ENCODE data around the gene PUS7. TPM values are rescaled to one million over a fixed set of nuclear protein-coding genes. Genes with fewer than 3 reads are reported as not detected.

Gene PUS7
- total RNA-seq, 1 donor from 2014 or later, result 20.0 TPM

- no peak for TF ChIP-seq CTCF (IDR thresholded peaks at IDR 0.05; ENCODE audit: partially characterized antibody, unreplicated experiment)
- no peak overlapping the region for H3K27ac Mint-ChIP-seq (ENCODE audit: unreplicated experiment)
- H3K9me3 Mint-ChIP-seq (ENCODE audit: unreplicated experiment), result no peaks in the 10 kb centered on the region
- DNase-seq, result no peak
- no peaks in the 10 kb centered on the region for H3K4me1 Mint-ChIP-seq (ENCODE audit: low read depth, unreplicated experiment)
- no peaks in the 10 kb centered on the region for H3K27me3 Mint-ChIP-seq (ENCODE audit: unreplicated experiment)
- H3K4me3 Mint-ChIP-seq (ENCODE audit: unreplicated experiment), result no peak overlapping the region
- H3K36me3 Mint-ChIP-seq (ENCODE audit: unreplicated experiment), result no peaks in the 10 kb centered on the region
Observed at GRCh38 chr7:105473163-105473562, 48.9 kb downstream of the PUS7 start.

- no peaks in the 10 kb centered on the region for H3K27me3 Mint-ChIP-seq (ENCODE audit: unreplicated experiment)
- DNase-seq, result no peak
- no peak overlapping the region for H3K4me3 Mint-ChIP-seq (ENCODE audit: unreplicated experiment)
- no peaks in the 10 kb centered on the region for H3K9me3 Mint-ChIP-seq (ENCODE audit: unreplicated experiment)
- no peak for TF ChIP-seq CTCF (IDR thresholded peaks at IDR 0.05; ENCODE audit: partially characterized antibody, unreplicated experiment)
- H3K4me1 Mint-ChIP-seq (ENCODE audit: low read depth, unreplicated experiment), result no peaks in the 10 kb centered on the region
- no peak overlapping the region for H3K27ac Mint-ChIP-seq (ENCODE audit: unreplicated experiment)
- no peaks in the 10 kb centered on the region for H3K36me3 Mint-ChIP-seq (ENCODE audit: unreplicated experiment)
Observed at GRCh38 chr7:105470846-105471245, 51.2 kb downstream of the PUS7 start.

- Mint-ChIP-seq H3K36me3 (ENCODE audit: unreplicated experiment) (no peaks in the 10 kb centered on the region), H3K4me1 (ENCODE audit: low read depth, unreplicated experiment) (no peaks in the 10 kb centered on the region), H3K27me3 (ENCODE audit: unreplicated experiment) (no peaks in the 10 kb centered on the region), H3K9me3 (ENCODE audit: unreplicated experiment) (no peaks in the 10 kb centered on the region), H3K4me3 (ENCODE audit: unreplicated experiment) (no peak overlapping the region), H3K27ac (ENCODE audit: unreplicated experiment) (no peak overlapping the region)
- TF ChIP-seq CTCF (IDR thresholded peaks at IDR 0.05; ENCODE audit: partially characterized antibody, unreplicated experiment), result no peak
- DNase-seq, result no peak
Observed at GRCh38 chr7:105470090-105470489, 52.0 kb downstream of the PUS7 start.

DNA sequence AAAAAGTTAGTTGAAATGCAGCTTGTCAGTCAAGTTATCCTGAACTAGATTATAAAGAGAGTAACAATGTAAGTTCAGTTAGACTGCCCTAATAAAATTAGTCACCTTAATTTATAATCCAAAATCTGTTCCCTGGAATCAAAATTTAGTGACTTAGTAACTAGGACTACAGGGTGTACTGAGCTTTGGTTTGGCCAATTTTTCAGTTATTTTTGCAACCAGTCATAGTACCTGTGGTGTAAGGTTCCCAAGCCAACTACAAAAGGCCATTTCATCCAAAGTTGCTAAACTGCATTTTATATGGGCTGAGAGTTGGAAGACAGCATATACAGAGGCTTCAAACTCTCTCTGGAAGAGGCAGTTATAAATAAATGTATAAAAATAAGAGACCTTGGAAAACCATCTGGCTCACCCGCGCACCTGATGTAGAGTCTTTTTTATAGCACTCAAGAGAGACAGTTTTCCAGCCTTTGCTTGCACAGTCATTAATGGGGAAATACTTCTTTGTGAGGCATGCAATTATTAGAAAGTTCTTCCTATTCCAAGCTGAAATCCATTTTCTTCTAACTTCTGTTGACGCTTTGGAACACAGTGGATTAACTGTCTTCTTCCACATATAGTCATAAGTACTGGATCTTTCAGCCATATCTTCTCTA, 59.2 kb downstream of the PUS7 start:
- no peak for TF ChIP-seq CTCF (IDR thresholded peaks at IDR 0.05; ENCODE audit: partially characterized antibody, unreplicated experiment)
- no peaks in the 10 kb centered on the region for H3K27me3 Mint-ChIP-seq (ENCODE audit: unreplicated experiment)
- H3K36me3 Mint-ChIP-seq (ENCODE audit: unreplicated experiment), result no peaks in the 10 kb centered on the region
- H3K27ac Mint-ChIP-seq (ENCODE audit: unreplicated experiment), result no peak overlapping the region
- no peak for DNase-seq
- no peaks in the 10 kb centered on the region for H3K4me1 Mint-ChIP-seq (ENCODE audit: low read depth, unreplicated experiment)
- H3K4me3 Mint-ChIP-seq (ENCODE audit: unreplicated experiment), result no peak overlapping the region
- no peaks in the 10 kb centered on the region for H3K9me3 Mint-ChIP-seq (ENCODE audit: unreplicated experiment)

DNA sequence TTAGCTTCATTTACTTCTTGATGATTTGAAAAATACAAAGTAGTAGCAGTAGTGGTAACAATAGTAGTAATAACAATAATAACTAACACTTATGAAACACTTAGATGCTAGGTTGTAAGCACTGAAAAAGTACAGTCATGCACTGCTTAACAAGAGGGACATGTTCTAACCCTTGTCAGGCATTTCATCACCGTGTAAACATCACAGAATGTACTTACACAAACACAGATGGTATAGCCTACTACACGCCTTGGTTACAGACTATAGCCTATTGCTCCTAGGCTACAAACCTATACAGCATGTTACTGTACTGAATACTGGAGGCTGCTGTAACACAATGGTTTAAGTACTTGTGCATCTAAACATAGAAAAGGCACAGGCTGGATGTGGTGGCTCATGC, 60.6 kb downstream of the PUS7 start:
- Mint-ChIP-seq H3K4me1 (ENCODE audit: low read depth, unreplicated experiment) (no peaks in the 10 kb centered on the region), H3K9me3 (ENCODE audit: unreplicated experiment) (no peaks in the 10 kb centered on the region), H3K4me3 (ENCODE audit: unreplicated experiment) (no peak overlapping the region), H3K27ac (ENCODE audit: unreplicated experiment) (no peak overlapping the region), H3K36me3 (ENCODE audit: unreplicated experiment) (no peaks in the 10 kb centered on the region), H3K27me3 (ENCODE audit: unreplicated experiment) (no peaks in the 10 kb centered on the region)
- no peak for DNase-seq
- TF ChIP-seq CTCF (IDR thresholded peaks at IDR 0.05; ENCODE audit: partially characterized antibody, unreplicated experiment), result no peak

All from glutamatergic neuron (in vitro differentiated cells).